CD4-positive, alpha-beta T cell treated with Interferon gamma for 1 hour (primary cell): Measurements from ENCODE around the gene SLC37A3.

Experiments used
- DNase-seq: peaks from one replicate; pipeline ENCODE4 v3.0.0-alpha.2; 2020

Gene SLC37A3

DNA sequence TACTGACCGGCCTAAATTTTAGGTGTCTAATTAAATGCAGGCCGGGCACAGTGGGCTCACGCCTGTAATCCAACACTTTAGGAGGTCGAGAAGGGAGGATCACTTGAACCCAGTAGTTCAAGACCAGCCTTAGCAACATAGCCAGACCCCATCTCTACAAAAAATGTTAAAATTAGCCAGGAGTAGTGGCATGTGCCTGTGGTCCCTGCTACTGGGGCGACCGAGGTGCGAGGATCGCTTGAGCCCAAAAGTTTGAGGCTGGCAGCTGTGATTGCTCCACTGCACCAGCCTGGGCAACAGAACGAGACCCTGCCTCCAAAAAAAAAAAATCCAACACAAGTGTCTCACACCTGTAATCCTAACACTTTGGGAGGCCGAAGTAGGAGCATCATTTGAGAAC, 491 bp upstream of the SLC37A3 start:
- DNase-seq = no peak

DNA sequence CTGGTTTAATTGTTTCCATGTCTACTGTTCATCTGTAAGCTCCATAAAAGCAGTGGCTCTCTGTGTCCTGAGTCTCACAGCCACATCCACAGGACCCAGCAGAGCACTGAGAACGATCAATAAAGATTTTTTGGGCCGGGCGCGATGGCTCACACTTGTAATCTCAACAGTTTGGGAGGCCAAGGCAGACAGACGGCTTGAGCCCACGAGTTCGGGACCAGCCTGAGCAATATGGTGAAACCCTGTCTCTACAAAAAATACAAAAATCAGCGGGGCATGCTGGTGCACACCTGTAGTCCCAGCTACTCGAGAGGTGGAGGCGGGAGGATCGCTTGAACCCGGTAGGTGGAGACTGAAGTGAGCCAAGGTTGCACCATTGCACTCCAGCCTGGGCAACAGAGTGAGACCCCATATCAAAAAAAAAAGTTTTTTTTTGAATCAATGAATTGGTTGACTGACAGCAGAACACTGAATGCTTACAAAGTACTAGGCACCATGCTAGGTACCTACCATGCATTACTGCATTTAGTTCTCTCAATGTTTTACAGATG, 4.5 kb downstream of the SLC37A3 start:
- DNase-seq = no peak

DNA sequence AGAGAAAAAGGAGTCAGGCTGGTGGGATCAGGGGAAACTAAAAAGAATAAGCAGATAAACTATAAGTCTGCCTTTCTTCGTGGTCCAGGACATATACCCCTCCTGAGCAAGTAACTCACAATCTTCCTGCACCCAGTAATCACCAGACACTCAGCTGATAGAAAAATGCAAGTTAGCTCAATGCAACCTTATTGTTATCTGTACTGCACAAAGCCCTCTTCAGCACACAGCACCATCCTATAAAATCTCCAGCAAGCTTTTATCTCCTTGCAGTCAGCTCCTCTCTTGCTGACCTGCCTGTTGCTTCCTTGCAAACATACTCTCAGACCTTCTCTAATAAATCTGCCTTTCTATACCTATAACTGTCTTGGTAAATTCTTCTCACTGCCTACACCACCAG, 6.7 kb downstream of the SLC37A3 start:
- DNase-seq = no peak

DNA sequence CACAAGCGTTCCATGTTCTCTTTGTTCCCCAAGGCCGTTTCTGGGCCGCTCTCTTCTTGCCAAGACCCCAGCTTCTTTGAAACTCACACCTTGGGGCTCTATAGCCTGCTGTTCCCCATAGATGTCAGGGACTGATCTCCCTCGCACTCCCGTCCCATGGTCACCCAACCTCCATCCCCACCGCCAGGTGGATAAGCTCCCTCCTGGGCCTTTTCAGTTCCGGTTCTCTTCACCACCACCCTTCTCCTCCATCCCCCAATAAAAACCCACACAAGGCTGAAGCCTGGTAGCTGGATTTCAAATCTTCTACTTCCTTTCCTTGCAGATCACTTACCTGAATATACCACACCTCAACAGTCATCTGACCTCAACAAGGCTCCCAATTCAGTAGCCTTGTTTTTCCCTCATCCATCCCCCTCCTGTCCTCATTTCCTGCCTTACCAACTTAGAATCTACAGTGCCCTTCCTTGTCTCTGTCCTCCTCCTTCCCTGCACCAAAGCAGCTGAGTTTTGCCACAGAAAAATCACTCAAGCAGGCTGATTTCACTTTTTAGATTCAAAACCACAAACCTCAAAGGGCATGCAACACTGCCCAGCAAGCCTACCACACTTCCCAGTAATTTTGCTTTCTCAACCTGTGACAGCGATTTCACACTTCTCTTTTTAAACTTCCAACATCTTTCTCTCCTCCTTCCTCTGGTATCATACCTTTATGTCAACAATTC, 7.7 kb downstream of the SLC37A3 start:
- peak; percentile 26 for DNase-seq

DNA sequence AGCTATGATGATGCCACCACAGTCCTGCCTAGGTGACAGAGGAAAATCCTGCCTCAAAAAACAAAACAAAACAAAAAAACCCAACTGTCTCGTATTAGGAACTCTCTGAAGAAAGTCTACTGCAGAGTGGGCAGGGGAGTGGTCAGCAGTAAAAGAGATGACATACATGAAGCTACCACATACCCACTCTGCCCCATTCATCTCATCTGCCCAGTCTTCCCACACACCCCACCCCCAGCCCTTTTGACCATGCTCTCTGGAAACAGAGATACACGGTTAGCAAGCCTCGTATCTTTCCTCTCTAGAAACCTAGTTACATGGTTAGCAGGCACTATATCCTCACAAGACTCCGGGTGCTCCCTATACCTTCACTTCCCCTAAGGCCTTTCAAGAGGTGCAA, 8.3 kb downstream of the SLC37A3 start:
- no peak for DNase-seq

DNA sequence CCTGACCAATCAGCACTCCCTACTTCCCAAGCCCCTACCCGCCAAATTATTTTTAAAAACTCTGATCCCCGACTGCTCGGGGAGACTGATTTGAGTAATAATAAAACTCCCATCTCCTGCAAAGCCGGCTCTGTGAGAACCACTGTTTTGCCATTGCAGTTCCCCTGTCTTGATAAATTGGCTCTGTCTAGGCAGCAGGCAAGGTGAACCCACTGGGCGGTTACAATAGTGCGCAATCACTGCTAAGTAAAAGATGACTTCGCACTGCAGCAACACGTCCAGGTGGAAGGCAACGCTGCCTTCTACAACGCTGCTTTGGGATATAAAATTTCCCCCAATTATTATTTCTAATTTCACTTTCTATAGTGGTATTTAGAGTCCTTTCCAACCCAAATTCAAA, 8.9 kb downstream of the SLC37A3 start:
- DNase-seq = no peak

DNA sequence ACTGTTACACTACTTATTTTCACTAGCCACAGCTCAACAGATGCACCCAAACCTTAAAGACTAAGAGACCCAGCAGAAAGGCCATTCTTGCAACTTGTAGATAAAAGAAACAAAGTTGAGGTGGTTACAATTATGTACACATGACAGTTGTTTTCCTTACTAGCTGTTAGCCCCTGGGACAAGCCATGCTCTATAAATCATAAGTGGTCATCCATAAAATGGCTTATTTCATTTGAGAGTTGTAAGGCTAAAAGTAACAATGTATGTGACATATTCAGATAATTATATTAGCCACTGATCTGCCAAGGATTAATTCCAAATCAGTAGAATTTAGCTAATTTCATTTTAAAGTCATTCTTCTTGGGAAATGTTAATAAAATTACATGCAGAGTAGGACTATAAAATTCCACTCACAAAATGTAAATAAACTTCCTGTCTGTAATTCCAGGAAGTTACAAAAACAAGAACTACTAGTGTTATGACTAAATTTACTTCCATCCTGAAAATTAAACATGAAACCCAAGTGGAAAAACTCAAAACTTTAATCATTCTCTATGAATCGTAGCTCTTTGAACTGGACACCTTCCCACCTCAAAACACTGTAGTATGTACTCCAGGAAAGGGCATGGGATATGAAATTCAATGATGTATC, 13.3 kb downstream of the SLC37A3 start:
- DNase-seq = no peak

DNA sequence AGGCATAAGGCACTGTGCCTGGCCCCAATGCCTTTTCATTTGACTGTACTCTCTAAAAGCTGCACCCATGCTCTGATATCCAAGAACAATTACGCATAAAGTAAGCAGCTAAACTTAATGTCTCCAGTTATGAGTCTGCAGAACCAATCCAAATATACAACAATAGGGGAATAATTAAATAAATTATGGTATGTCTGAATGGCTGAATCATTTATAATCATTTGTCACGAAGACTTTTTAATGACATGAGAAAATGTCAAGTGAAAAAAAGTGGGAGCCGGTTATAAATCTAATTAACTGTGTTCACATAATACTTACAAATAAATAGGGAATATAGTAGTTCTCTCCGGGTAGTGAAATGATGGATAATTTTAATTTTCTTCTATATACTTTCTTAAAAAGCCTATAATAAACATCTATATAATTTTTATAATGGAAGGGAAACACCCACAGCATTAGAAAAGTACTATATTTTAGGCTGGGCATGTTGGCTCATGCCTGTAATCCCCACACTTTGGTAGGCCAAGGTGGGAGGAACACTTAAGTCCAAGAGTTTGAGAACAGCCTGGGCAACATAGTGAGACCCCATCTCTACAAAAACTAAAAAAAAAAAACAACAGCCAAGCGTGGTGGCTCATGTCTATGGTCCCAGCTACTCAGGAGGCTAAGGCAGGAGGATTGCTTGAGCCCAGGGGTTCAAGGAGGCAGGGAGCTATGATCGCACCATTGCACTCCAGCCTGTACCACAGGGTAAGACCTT, 14.2 kb downstream of the SLC37A3 start:
- DNase-seq = no peak

DNA sequence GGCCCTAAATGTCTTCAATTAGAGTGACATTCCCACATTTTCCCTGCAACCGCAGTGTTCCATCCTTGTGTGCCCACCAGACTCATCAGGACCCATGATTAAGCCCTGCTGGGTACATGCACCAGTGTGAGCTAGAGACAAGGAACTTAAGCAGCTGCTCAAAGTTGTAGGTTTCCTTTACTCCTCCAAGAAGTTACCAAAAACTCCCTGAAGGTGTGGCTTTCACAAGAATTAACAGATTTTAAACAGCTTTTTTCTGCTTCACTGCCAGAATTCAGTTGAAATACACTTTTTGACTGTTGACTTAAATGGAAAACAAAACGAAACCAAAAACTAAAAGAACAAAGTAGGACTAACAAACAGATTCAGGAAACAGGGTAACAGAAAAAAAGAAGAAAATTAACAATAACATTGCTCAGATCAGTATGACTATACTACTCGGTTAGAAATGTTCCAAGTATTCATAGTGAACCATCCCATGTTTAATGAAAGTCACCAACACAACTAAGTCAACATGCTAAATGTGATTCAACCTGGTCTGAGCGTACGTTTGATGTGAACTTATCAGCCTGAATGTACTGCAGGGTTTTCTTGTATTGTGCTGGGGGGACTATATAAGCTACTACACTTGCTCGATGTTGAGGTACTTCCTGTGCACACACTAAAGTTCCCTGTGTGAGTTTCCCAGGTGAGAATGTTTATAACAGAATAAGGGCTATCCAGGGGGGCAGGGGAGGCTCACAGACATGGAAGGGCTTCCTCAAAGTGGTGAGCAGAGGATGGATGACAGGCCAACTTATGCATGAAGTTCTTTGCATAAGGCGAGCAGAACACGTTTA, 22.2 kb downstream of the SLC37A3 start:
- no peak for DNase-seq

DNA sequence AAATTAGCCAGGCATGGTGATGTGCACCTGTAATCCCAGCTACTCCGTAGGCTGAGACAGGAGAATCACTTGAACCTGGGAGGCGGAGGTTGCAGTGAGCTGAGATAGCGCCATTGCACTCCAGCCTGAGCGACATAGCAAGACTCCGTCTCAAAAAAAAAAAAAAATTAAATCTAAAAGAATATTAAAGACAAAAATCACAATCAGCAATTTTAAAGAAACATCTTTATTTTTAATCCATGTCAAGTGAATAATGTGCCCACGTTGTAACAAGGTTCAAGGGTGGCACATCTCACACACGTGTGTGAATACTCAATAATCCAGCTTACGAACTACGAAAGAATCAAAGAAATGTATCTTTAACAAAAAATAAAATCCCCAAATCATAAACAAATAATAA, 23.0 kb downstream of the SLC37A3 start:
- DNase-seq = no peak

DNA sequence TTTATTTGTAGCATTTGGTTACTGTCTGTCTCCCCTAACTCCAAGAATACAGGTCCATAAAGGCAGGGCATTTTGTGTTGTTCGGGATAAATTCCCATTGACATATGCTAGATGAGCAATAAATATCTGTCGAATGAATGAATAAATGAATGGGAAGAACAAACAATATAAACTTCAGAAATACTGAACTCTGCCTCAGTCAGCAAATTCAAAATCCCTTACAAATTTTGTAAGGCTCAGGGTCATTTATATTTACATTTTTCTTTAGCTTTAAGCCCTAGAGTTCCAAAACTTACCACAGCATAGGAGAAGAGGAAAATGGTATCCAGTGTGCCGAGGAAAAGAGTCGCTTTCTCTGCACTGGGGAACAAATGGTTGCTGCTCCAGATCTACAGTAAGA, 29.0 kb downstream of the SLC37A3 start:
- no peak for DNase-seq

DNA sequence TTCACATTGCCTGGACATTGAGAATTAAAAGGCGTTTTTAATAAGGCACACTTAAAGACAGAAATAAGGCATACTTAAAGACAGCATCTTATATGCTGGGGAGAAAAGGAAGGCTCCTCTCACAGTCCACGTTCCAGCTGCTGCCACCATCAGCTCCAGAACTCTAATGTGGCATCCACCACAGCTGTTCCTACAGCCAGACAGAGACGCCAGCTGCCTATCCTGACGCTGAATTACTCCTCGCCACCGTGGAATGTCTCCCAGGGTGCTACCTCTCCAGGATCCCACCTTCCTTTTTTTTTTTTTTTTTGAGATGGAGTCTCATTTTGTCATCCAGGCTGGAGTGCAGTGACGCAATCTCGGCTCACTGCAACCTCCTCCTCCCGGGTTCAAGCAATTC, 30.8 kb downstream of the SLC37A3 start:
- DNase-seq = no peak

DNA sequence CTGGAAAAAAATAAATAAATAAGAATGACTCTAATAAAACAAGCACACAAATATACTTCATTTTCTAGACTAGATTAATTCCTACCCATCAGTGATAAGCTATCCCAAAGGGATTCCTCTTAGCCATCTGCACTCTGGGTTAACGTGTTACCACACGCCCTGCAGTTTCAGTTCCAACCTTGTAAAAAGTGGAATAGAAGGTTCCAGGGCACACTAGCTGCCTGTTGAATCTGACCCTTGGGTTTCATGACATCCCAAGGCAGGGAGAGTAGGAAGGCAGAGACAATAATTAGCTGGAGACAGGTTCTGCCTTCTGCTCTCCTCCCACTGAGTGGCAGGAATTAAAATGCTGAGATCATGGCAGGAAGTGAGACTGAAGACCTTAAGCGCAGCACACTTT, 33.5 kb downstream of the SLC37A3 start:
- no peak for DNase-seq

DNA sequence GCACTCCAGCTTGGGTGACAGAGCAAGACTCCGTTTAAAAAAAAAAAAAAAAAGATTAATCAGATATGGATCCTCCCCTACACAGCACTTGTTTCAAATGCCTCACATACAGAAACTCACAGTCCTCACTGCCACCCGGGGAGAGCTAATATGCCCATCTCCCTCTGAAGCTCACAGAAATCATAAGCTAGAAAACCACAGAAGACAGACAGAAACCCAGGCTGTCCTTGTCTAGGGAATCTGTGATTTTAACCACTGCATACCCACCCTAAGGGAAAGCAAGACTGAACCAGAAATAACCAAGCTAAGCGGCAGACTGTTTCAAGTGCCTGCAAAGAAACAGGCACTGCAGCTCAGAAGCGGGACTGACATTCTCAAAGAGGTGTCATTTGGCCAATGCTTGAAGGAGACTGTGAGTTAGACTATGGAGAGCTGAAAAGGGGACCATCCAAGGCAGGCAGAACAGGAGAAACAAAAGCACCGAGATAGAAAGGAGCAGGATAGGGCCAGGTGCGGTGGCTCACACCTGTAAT, 37.6 kb downstream of the SLC37A3 start:
- no peak for DNase-seq

DNA sequence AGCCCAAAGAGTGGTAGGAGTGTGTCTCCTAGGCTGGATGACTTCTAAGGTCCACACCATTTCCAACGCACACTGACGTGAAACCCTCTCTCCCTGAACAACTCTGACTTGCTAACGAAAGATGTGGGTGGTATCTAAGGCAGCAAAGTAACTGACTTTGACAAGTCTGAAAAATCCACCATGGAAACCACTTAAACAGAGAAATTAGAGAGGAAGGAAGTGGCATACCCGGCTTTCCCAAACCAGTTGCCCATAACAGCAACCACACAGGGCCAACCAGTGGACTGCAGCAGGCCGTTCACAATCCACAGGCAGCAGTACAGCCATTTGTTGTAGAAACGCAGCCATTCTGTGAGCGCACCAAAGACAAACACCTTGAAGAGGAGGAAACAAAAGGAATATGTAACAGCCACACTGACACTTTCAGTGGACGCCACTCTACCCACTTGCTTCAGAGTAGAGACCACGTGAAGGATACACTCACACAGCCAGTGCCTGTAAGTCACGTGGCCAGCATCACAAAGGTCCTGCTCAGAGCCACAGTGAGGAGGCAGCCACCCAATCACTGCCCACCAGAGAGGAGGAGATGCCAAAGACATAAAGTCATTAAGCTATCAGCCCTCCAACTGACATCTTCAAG, 39.8 kb downstream of the SLC37A3 start:
- DNase-seq = peak; percentile 48

DNA sequence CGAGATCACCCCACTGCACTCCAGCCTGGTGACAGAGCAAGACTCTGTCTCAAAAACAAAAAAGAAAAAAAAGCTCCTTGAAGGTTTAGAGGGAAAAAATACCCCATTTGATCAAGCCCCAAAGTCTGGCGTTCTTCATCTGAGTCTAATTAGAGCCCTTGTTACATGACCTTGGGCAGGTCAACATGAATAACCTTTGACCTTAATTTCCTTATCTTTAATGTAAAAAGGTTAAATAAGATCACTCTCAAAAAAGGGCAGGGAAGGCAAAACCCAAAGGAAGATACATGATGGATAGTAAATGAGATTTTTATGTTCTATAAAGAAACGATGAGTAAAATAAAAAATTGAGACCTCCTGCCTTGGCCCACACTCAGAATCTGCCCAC, 40.3 kb downstream of the SLC37A3 start:
- no peak for DNase-seq

DNA sequence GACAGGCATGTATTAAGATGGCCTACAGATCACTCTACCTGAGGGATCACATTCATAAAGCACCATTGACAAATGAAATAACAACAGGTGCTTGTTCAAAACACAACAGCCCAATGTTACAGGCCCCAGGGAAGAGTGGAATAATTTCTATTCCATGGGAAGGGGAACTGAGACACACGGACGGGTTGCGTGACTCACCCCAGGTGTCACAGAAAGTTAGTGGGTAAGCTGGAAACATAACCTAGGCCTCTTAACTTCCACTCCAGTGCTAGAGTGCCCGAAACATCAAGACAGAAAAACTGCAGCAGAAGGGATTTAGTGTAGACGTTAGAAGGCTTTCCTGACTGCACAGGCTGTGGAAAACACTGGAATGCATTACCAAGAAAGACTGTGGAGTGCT, 48.3 kb downstream of the SLC37A3 start:
- DNase-seq = no peak

DNA sequence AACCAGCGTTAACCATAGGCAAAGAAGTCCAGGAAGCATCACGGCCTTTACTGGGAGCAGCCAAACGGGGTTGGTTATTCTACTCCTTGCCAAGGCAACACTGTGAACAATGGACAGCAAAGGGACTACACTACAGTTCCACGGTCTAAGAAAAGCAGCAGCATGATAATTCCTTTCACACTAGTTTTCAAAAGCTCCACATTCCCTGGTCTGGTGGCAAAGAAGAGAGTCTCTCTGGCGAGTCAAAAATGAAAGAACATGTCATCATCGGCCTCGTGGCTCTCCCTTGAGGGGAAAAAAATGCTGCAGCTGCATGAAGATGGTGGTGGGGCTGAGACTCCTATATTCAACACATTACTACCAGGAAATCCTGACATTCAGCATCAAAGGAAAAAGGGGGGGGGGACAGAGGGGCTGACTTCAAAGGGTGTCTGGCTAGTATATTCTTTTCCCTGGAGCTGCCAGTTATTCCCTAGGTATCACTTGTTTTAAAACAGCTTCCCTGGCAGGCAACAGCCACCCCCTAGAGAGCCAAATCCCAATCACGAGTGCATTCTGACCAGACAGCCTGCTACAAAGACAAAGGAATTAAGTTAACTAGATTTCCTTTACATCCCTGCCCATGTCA, 49.1 kb downstream of the SLC37A3 start:
- DNase-seq = no peak

DNA sequence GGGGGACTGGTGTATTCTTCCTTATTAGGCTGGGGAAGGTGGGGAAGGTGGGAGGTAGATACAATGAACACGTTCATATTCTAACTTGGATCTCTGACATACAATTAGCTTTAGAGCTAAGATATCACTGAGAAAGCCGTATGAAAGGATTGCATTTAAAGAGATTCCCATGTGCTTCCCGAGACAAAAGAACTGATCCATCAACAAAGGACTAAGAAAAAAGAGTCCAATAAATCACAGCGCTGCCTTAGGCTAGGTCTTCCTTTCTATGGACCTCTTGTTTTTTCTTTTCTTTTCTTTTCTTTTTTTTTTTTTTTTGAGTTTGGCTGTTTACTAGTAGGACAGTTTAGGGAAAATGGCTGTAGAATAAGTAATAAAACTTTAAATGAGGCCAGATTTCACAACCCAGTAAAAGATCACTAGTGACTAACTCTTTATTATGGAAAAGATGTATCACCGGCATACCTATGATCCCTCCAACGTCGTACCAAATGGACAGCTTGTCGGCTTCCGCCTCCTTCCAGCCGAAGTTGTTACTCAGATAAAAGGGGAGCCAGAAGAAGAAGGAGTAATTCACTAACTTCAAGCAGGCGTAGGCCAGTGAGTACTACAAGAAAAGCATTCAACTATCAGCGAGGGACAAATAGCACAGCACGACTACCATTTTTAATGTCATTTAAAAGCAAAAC, 50.0 kb downstream of the SLC37A3 start:
- no peak for DNase-seq

DNA sequence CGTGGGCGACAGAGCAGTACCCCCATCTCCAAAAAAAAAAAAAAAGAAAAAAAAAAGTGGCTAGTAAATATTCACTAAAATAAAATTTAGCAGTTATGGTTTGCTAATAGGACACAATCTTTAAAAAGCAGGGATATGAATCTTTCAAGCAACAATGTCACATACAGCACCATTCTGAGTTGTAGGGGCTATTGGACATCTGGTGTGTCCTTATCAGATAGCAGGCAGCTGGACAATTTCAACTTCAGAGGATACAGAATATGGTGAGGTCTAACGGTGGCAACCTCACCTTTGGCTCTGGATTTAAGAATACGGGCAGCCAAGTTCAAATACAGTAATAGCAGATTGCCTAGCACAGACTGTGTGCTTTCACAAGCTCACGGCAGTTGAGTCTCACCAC, 51.1 kb downstream of the SLC37A3 start:
- DNase-seq = no peak

DNA sequence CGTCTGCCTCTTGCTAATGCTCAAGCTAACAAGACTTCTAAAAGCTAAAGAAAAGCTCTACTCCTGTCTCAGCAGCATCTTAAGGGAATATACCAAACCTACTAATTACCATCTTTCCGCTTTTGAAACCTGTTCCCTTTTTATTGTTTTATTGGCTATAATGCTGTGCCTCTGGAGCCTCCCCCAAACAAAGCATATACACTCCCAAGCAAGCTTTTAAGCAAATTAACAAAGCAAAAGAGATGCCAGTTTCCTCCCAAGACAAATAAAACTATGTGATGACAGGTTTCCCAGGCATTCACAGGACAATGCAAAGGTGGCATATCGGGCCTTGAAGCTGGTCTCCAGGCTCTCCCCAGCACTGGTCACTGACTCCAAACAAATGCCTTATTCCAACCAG, 52.9 kb downstream of the SLC37A3 start:
- DNase-seq = no peak
